HUES48 (cell line): ENCODE results near the gene MAP9.

Experiments
- H3K27ac ChIP-seq: one replicate; pipeline ENCODE4 v1.7.0; 2013; ENCODE audit warnings: low read depth, low read length, inconsistent platforms
- H3K27me3 ChIP-seq: 2 replicates; pipeline ENCODE4 v1.6.1; 2013; ENCODE audit warnings: mild to moderate bottlenecking, low read length; ENCODE audit not compliant: control insufficient read depth, insufficient read depth
- H3K36me3 ChIP-seq: 2 replicates; pipeline ENCODE4 v1.6.1; 2013; ENCODE audit warnings: low read length; ENCODE audit not compliant: control insufficient read depth, insufficient read depth
- H3K4me1 ChIP-seq: 2 replicates; pipeline ENCODE4 v1.6.1; 2013; ENCODE audit warnings: mild to moderate bottlenecking, low read length; ENCODE audit not compliant: control insufficient read depth, insufficient read depth
- H3K4me3 ChIP-seq: 2 replicates; pipeline ENCODE4 v1.5.1; 2013; ENCODE audit warnings: mild to moderate bottlenecking, low read depth, low read length
- H3K9ac ChIP-seq: 2 replicates; pipeline ENCODE4 v1.6.1; 2013; ENCODE audit warnings: mild to moderate bottlenecking, low read depth, low read length, moderate library complexity
- H3K9me3 ChIP-seq: 2 replicates; pipeline ENCODE4 v1.6.1; 2013; ENCODE audit warnings: low read length; ENCODE audit not compliant: control insufficient read depth, insufficient read depth

The MAP9 gene

DNA sequence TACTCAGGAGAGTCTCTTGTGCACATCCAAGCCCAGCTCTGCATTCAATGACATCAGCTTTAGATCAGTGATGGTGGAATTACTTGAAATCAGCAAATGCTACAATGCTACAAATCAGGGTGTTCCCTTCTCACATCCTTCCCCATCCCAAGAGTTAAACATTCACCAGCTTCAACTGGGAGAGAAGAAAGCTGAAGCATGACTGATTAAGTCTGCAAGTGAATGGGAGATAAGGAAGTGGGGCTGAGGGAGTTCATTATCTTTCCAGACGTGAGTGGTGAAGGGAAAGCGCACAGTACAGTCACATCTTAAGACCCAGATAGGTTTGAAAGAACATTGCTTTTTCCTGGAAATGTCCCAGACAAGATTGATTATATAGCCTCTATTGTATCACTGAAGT, 26.2 kb upstream of the MAP9 start:
- H3K9ac ChIP-seq = no peak overlapping the region
- no peaks in the 10 kb centered on the region for H3K27me3 ChIP-seq
- H3K4me1 ChIP-seq = no peaks in the 10 kb centered on the region
- H3K4me3 ChIP-seq = no peak overlapping the region
- H3K36me3 ChIP-seq = no peaks in the 10 kb centered on the region
- no peak overlapping the region for H3K27ac ChIP-seq
- no peaks in the 10 kb centered on the region for H3K9me3 ChIP-seq

GRCh38 chr4:155400893-155401292, 24.1 kb upstream of the MAP9 start:
- Histone ChIP-seq H3K4me1 (no peaks in the 10 kb centered on the region), H3K9me3 (no peaks in the 10 kb centered on the region), H3K27ac (no peak overlapping the region), H3K27me3 (no peaks in the 10 kb centered on the region), H3K4me3 (no peak overlapping the region), H3K9ac (no peak overlapping the region), H3K36me3 (no peaks in the 10 kb centered on the region)

GRCh38 chr4:155399974-155400697, 23.4 kb upstream of the MAP9 start:
- no peaks in the 10 kb centered on the region for H3K27me3 ChIP-seq
- no peaks in the 10 kb centered on the region for H3K36me3 ChIP-seq
- H3K4me1 ChIP-seq = no peaks in the 10 kb centered on the region
- no peak overlapping the region for H3K4me3 ChIP-seq
- H3K9me3 ChIP-seq = no peaks in the 10 kb centered on the region
- no peak overlapping the region for H3K27ac ChIP-seq
- H3K9ac ChIP-seq = no peak overlapping the region

GRCh38 chr4:155392481-155393184, 15.9 kb upstream of the MAP9 start:
- Histone ChIP-seq H3K36me3 (no peaks in the 10 kb centered on the region), H3K27ac (no peak overlapping the region), H3K4me3 (no peak overlapping the region), H3K27me3 (no peaks in the 10 kb centered on the region), H3K4me1 (no peaks in the 10 kb centered on the region), H3K9ac (no peak overlapping the region), H3K9me3 (no peaks in the 10 kb centered on the region)

DNA sequence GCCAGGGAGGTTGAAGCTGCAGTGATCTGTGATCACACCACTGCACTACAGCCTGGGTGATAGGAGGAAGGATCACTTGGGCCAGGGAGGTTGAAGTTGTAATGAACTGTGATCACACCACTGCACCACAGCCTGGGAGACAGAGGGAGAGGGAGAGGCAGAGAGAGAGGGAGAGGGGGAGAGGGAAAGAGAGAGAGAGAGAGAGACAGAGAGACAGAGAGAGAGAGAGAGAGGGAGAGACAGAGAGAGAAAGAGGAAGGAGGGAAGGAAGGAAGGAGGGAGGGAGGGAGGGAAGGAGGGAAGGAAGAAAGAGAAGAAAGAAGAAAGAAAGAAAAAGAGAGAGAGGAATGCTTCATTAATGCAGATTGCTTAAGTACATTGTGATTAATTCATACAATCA, 15.2 kb upstream of the MAP9 start:
- Histone ChIP-seq H3K4me1 (no peaks in the 10 kb centered on the region), H3K9me3 (no peaks in the 10 kb centered on the region), H3K36me3 (no peaks in the 10 kb centered on the region), H3K9ac (no peak overlapping the region), H3K27me3 (no peaks in the 10 kb centered on the region), H3K27ac (no peak overlapping the region), H3K4me3 (no peak overlapping the region)

GRCh38 chr4:155388162-155388561, 11.4 kb upstream of the MAP9 start:
- H3K36me3 ChIP-seq = no peaks in the 10 kb centered on the region
- H3K4me1 ChIP-seq = no peaks in the 10 kb centered on the region
- no peaks in the 10 kb centered on the region for H3K9me3 ChIP-seq
- no peak overlapping the region for H3K4me3 ChIP-seq
- no peaks in the 10 kb centered on the region for H3K27me3 ChIP-seq
- no peak overlapping the region for H3K27ac ChIP-seq
- no peak overlapping the region for H3K9ac ChIP-seq

- Histone ChIP-seq H3K27ac (no peak overlapping the region), H3K9me3 (no peaks in the 10 kb centered on the region), H3K4me3 (no peak overlapping the region), H3K27me3 (no peaks in the 10 kb centered on the region), H3K4me1 (no peaks in the 10 kb centered on the region), H3K9ac (no peak overlapping the region), H3K36me3 (no peaks in the 10 kb centered on the region)
Observed at GRCh38 chr4:155383541-155383940, 6.8 kb upstream of the MAP9 start.

GRCh38 chr4:155377276-155377675, 511 bp upstream of the MAP9 start:
- Histone ChIP-seq H3K4me1 (peaks cover 5% of the 10 kb centered on the region), H3K4me3 (peak overlapping the region; percentile 38), H3K27ac (no peak overlapping the region), H3K9me3 (no peaks in the 10 kb centered on the region), H3K9ac (no peak overlapping the region), H3K27me3 (no peaks in the 10 kb centered on the region), H3K36me3 (no peaks in the 10 kb centered on the region)

- Histone ChIP-seq H3K9me3 (no peaks in the 10 kb centered on the region), H3K27me3 (no peaks in the 10 kb centered on the region), H3K4me1 (peaks cover 11% of the 10 kb centered on the region), H3K9ac (no peak overlapping the region), H3K27ac (no peak overlapping the region), H3K4me3 (no peak overlapping the region), H3K36me3 (0 out of 2 replicates have a peak, but pooled peaks cover 8% of the 10 kb centered on the region)
Observed at GRCh38 chr4:155371432-155372043, 5.2 kb downstream of the MAP9 start.

DNA sequence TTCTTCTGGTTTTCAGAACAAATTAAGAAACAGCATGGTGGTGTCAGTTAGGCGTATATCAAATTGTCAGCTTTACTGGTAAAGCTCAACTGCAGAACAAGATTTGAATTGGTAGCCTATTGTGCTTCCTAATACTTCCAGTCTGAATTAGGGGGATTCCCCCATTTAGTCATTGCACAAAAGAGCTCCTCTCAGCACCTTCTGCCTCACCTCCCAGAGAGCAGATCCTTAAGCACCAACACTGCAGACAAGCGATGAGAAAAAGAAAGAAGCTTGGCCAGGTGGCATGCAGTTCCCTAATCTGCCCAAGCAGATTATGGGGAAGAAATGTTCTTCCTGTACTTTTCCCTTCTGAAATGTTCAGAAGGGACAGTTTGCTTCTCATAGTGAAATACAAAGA, 9.2 kb downstream of the MAP9 start:
- Histone ChIP-seq H3K9ac (no peak overlapping the region), H3K27me3 (no peaks in the 10 kb centered on the region), H3K9me3 (no peaks in the 10 kb centered on the region), H3K36me3 (0 out of 2 replicates have a peak, but pooled peaks cover 8% of the 10 kb centered on the region), H3K27ac (no peak overlapping the region), H3K4me3 (no peak overlapping the region), H3K4me1 (0 out of 2 replicates have a peak, but pooled peaks cover 5% of the 10 kb centered on the region)

DNA sequence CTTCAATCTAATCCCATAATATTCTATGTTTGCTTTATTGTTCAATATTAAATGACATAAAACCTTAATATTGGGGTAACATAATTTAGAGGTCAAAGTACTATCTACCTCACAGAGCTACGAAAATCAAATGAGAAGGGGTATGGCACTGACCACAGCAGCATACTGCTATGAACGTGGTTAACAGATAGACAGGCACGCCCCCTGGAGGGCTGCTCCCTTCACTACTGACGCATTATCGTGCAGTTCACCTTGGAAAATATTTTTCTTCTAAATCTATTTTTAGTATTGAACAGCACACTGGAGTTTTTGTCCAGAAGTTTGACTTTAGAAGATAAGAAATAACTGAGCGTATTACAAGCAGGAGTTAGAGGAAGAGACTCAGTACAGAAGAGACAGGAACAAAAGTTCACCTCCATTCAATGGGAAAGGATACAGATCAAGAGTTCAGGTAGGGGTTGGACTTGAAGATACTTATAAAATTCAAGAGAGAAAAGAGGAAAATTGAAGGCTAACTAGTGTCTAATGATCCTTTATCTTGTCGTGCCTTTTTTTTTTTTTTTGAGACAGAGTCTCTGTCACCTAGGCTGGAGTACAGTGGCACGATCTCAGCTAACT, 22.7 kb downstream of the MAP9 start:
- no peaks in the 10 kb centered on the region for H3K9me3 ChIP-seq
- H3K36me3 ChIP-seq = peaks cover 19% of the 10 kb centered on the region
- no peaks in the 10 kb centered on the region for H3K4me1 ChIP-seq
- no peak overlapping the region for H3K27ac ChIP-seq
- H3K9ac ChIP-seq = no peak overlapping the region
- H3K27me3 ChIP-seq = no peaks in the 10 kb centered on the region
- H3K4me3 ChIP-seq = no peak overlapping the region
